ENCODE measurements around the gene PCDHB14.

DNA sequence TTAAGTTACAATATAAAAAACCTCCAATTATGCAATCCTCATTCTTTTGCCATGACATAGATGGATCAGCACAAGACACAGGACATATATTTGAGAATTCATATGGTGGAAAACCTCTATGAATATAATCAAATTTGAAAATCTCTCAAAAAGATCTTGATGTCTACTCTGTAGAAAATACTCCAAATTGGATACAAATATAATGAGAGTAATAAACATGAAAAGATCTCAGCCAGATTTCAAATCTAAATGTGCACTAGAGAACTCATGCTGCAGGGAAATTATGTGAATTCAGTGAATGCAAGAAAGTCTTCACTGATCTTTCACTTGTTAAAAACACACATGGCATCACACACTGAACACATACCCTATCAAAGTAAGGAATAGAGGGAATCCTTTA lies 35.8 kb downstream of the PCDHB14 start:
- TF ChIP-seq, protein P1, sequence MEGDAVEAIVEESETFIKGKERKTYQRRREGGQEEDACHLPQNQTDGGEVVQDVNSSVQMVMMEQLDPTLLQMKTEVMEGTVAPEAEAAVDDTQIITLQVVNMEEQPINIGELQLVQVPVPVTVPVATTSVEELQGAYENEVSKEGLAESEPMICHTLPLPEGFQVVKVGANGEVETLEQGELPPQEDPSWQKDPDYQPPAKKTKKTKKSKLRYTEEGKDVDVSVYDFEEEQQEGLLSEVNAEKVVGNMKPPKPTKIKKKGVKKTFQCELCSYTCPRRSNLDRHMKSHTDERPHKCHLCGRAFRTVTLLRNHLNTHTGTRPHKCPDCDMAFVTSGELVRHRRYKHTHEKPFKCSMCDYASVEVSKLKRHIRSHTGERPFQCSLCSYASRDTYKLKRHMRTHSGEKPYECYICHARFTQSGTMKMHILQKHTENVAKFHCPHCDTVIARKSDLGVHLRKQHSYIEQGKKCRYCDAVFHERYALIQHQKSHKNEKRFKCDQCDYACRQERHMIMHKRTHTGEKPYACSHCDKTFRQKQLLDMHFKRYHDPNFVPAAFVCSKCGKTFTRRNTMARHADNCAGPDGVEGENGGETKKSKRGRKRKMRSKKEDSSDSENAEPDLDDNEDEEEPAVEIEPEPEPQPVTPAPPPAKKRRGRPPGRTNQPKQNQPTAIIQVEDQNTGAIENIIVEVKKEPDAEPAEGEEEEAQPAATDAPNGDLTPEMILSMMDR (IDR thresholded peaks at IDR 0.05), result no peak
- no peak for TF ChIP-seq POLR2A (IDR thresholded peaks at IDR 0.05)

Measured in thyroid gland (tissue), 4 donors.